HepG2 (cell line): Measurements from ENCODE around the gene GAS6. TPM values are rescaled to one million over a fixed set of nuclear protein-coding genes. Genes with fewer than 3 reads are reported as not detected.

Source experiments
- ATAC-seq: fragments of 200-7000 bp; cut with Tn5 transposase; 3 replicates; pipeline ENCODE4 v1.9.1; 2020; ENCODE audit warnings: mild to moderate bottlenecking, moderate library complexity
- BruUV-seq: library from RNA; stranded (reverse); fragments of 400-500 nt; replicated peaks from 2 replicates; lab custom pipeline; 2021; lab: Mats Ljungman, UMichigan
- CTCF ChIA-PET: fragments of 300-600 bp; formaldehyde crosslinking; extraction: SDS; loops from one replicate; lab custom pipeline; 2021; ENCODE audit warnings: low total read pairs, inconsistent platforms, low intra/inter-chr PET ratio; lab: Yijun Ruan, JAX
- POLR2A ChIA-PET: fragments of 350-600 bp; sonication (Branson Sonifier 250); formaldehyde crosslinking; loops from one replicate; lab custom pipeline; 2020; ENCODE audit warnings: antibody characterized with exemption, inconsistent platforms; lab: Yijun Ruan, JAX
- DNase-seq: peaks from one replicate; pipeline ENCODE4 v3.0.0-alpha.2; 2015; ENCODE audit warnings: low spot score
- FAIRE-seq: peaks from 3 replicates; lab custom pipeline; 2011; peaks lifted over from hg19 to GRCh38; lab: Jason Lieb, UNC
- H2AFZ ChIP-seq: one replicate; pipeline ENCODE4 v1.6.1; 2011; ENCODE audit warnings: low read length, inconsistent platforms
- H3K27ac ChIP-seq: fragments of 300-600 bp; 3 replicates; pipeline ENCODE4 v1.8.0; 2011; ENCODE audit warnings: mixed run types, mild to moderate bottlenecking, mixed read lengths, low read length, inconsistent platforms; ENCODE audit not compliant: insufficient read depth; ENCODE audit errors: extremely low read length
- H3K27me3 ChIP-seq, 2 experiments: fragments of 200-600 bp in 1 of 2; 2 replicates in 1 of 2; 3 replicates in 1 of 2; pipeline versions ENCODE4 v1.6.0 to v1.8.0; 2011; ENCODE audit warnings: low read length in 2 of 2, mild to moderate bottlenecking in 2 of 2, moderate library complexity in 2 of 2, inconsistent platforms in 1 of 2; ENCODE audit not compliant: insufficient read depth in 2 of 2, control insufficient read depth in 1 of 2
- H3K36me3 ChIP-seq, 2 experiments: fragments of 200-600 bp in 1 of 2; replicated peaks in 1 of 2; 2 replicates in 1 of 2; 3 replicates in 1 of 2; pipeline versions ENCODE4 v1.5.1 to v1.8.0; 2011; ENCODE audit warnings: low read length in 2 of 2, inconsistent platforms in 1 of 2; ENCODE audit not compliant: insufficient read depth in 2 of 2, control insufficient read depth in 1 of 2
- H3K4me1 ChIP-seq: 2 replicates; pipeline ENCODE4 v1.5.1; 2012; ENCODE audit warnings: low read length, inconsistent platforms; ENCODE audit not compliant: insufficient read depth
- H3K4me2 ChIP-seq: 2 replicates; pipeline ENCODE4 v1.6.0; 2011; ENCODE audit warnings: low read depth, low read length, inconsistent platforms
- H3K4me3 ChIP-seq, 3 experiments: fragments of 200-600 bp in 1 of 3; sonication (generic), shearing (Covaris generic) in 1 of 3; replicated peaks in 1 of 3; 2 replicates each; pipeline ENCODE4 v1.5.1; 2011 to 2016; ENCODE audit warnings: low read length in 3 of 3, inconsistent platforms in 2 of 3, low read depth in 2 of 3, mild to moderate bottlenecking in 2 of 3, control low read depth in 1 of 3, mixed read lengths in 1 of 3; ENCODE audit not compliant: insufficient read depth in 1 of 3
- H3K79me2 ChIP-seq: one replicate; pipeline ENCODE4 v1.6.1; 2011; ENCODE audit warnings: low read length, inconsistent platforms; ENCODE audit not compliant: insufficient read depth
- H3K9ac ChIP-seq: 2 replicates; pipeline ENCODE4 v1.6.0; 2011; ENCODE audit warnings: mild to moderate bottlenecking, low read depth, low read length, inconsistent platforms; ENCODE audit not compliant: insufficient read depth
- H3K9me3 ChIP-seq: 2 replicates; pipeline ENCODE4 v1.5.1; 2012; ENCODE audit warnings: mild to moderate bottlenecking, low read length
- H4K20me1 ChIP-seq: 2 replicates; pipeline ENCODE4 v1.6.0; 2011; ENCODE audit warnings: inconsistent platforms, mild to moderate bottlenecking, low read length, moderate library complexity; ENCODE audit not compliant: insufficient read depth
- CHD2 ChIP-seq: IDR thresholded peaks from 2 replicates; pipeline ENCODE4 v1.6.1; 2011; ENCODE audit warnings: low read depth, low read length, improper control_type of control experiment
- GABPA ChIP-seq, 2 experiments: IDR thresholded peaks; 2 replicates each; pipeline ENCODE4 v1.6.1; 2011 to 2016; ENCODE audit warnings: low read depth in 2 of 2, low read length in 1 of 2, missing biosample characterization in 1 of 2, missing genetic modification characterization in 1 of 2
- MNT ChIP-seq: fragments of 450-650 bp; IDR thresholded peaks from 2 replicates; pipeline ENCODE4 v1.6.1; 2016
- ZHX1 ChIP-seq: sonication (generic); formaldehyde crosslinking; IDR thresholded peaks from 2 replicates; pipeline ENCODE4 v1.8.1; 2022; ENCODE audit warnings: low read depth, mild to moderate bottlenecking, missing genetic modification reagents
- WGBS: methylation state at CpG from one replicate; pipeline ENCODE4 v1.1.6; 2017; ENCODE audit warnings: low lambda C conversion rate; 5-methylcytosine and 5-hydroxymethylcytosine counted together
- in situ Hi-C: cut with HindIII; loops from 2 replicates; pipeline ENCODE4 v1.10.0; 2017; ENCODE audit warnings: low pct_unique_long_range_greater_than_20kb; ENCODE audit not compliant: extremely low pct_ligation_motif_present
- intact Hi-C: fragments of 100-400 bp; cut with micrococcal nuclease; formaldehyde crosslinking; loops from one replicate; pipeline ENCODE4 v1.10.0; 2022; ENCODE audit not compliant: unreplicated experiment
- polyA plus RNA-seq, 8 experiments: library from polyadenylated mRNA; depleted of rRNA in 3 of 8; stranded (reverse) in 7 of 8; unstranded in 1 of 8; fragments of >200 nt; fragmentation: Illumina TruSeq in 4 of 8; extraction: Trizol in 4 of 8; gene quantifications; 2 replicates each; pipeline versions ENCODE4 v1.2.1 to v1.2.3, GENCODE V29; 2011 to 2016; ENCODE audit warnings: low read depth in 4 of 8, missing spikeins in 1 of 8, mixed read lengths in 1 of 8; ENCODE audit not compliant: insufficient read depth in 1 of 8
- total RNA-seq, 5 experiments: library from RNA; depleted of rRNA; stranded (reverse); fragments of >200 nt; fragmentation: Illumina TruSeq; extraction: Trizol; gene quantifications; 2 replicates each; pipeline ENCODE4 v1.2.3, GENCODE V29; 2016; ENCODE audit warnings: low read depth in 1 of 5

The GAS6 gene
- total and polyA plus RNA-seq, 2 of the 13 experiments (the other 11 are each of a cell fraction or from before 2014, with no cell fraction given) = 0.09 to 0.24 TPM

DNA sequence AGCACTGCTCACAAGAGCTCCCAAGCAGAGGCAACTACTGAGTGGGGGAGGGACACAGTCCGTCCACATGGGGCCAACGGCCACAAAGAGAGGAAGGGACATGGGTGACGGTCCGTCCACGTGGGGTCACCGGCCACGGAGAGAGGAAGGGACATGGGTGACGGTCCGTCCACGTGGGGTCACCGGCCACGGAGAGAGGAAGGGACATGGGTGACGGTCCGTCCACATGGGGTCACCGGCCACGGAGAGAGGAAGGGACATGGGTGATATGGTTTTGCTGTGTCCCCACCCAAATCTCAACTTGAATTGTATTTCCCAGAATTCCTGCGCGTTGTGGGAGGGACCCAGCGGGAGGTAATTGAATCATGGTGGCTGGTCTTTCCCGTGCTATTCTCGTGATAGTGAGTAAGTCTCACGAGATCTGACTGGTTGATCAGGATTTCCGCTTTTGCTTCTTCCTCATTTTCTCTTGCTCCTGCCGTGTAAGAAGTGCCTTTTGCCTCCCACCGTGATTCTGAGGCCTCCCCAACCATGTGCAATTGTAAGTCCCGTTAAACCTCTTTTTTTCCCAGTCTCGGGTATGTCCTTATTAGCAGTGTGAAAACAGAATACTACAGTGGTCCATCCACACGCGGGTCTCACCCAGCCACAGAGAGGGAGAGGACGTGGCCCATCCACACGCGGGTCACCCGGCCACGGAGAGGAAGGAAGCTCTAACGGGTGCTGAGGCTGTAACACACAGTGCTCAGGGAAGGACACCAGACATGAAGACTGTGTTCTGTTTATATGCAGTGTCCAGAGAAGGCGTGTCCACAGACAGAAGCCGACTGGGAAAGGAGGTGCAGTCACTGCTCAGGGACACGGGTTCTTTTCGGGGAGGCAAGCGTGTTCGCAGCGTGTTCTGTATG is 48.5 kb downstream of the GAS6 start:
- no peak for ATAC-seq
- H3K79me2 ChIP-seq = no peaks in the 10 kb centered on the region
- H2AFZ ChIP-seq = no peak overlapping the region
- FAIRE-seq = no peak
- no peak overlapping the region for H3K9ac ChIP-seq
- POLR2A ChIA-PET = no interaction called here
- no peaks in the 10 kb centered on the region for H3K9me3 ChIP-seq
- DNase-seq = no peak
- intact Hi-C loops = loop anchor here (2.0 kb wide), 1 partner anchor 89 kb away; no protein-coding TSS in a partner anchor
- no TSS peak for BruUV-seq
- no peak overlapping the region for H3K4me3 ChIP-seq
- peaks cover 9 to 21% of the 10 kb centered on the region in 2 experiments; a peak in 4 of 5 replicates for H3K27me3 ChIP-seq
- WGBS = 51% methylated on average over 40 of the region's 42 CpGs
- peak; percentile 49; the same call in 1 of the 2 replicates for TF ChIP-seq MNT
- no peak for TF ChIP-seq ZHX1 (CRISPR knock-in tag)
- 0 out of 2 replicates have a peak, but pooled peaks have one; percentile 35 for TF ChIP-seq CHD2
- no peak for TF ChIP-seq GABPA (IDR thresholded peaks at IDR 0.05; ENCODE audit: low read depth, low read length)
- TF ChIP-seq GABPA (CRISPR knock-in tag; IDR thresholded peaks at IDR 0.05; ENCODE audit: low read depth) = no peak
- CTCF ChIA-PET = interaction anchor here (1.7 kb wide), 1 partner anchor 89 kb away, joined by 12 read pairs; no protein-coding TSS in a partner anchor
- H4K20me1 ChIP-seq = no peaks in the 10 kb centered on the region
- in situ Hi-C loops = loop anchor here (5.0 kb wide), 1 partner anchor 87 kb away; no protein-coding TSS in a partner anchor
- peaks cover 12% of the 10 kb centered on the region; the same call in 1 of the 2 replicates for H3K4me1 ChIP-seq
- no peak overlapping the region for H3K27ac ChIP-seq
- H3K4me2 ChIP-seq = no peak overlapping the region
- H3K36me3 ChIP-seq = no peaks in the 10 kb centered on the region
